H1 (cell line): ENCODE measurements around the gene CUX1. TPM values are rescaled to one million over a fixed set of nuclear protein-coding genes. Genes with fewer than 3 reads are reported as not detected.
A peak's percentile ranks its signal among the peaks of the same experiment; 100 is the strongest.

Experiments
- CTCF ChIA-PET: fragments of 300-600 bp; sonication (Branson Sonifier 250); formaldehyde crosslinking; loops from one replicate; lab custom pipeline; 2021; ENCODE audit not compliant: partially characterized antibody; lab: Charles Lee
- POLR2A ChIA-PET: fragments of 300-600 bp; sonication (Branson Sonifier 250); formaldehyde crosslinking; loops from one replicate; lab custom pipeline; 2021; ENCODE audit warnings: inconsistent platforms; ENCODE audit not compliant: partially characterized antibody; lab: Charles Lee
- DNase-seq, 2 experiments: peaks; one replicate each; pipeline versions ENCODE4 v3.0.0 to v3.0.0-alpha.2; 2010 to 2022; ENCODE audit warnings: low spot score in 2 of 2, low read depth in 1 of 2, mixed read lengths in 1 of 2
- FAIRE-seq: peaks from 2 replicates; lab custom pipeline; 2011; peaks lifted over from hg19 to GRCh38; lab: Jason Lieb, UNC
- H2AFZ ChIP-seq: 2 replicates; pipeline ENCODE4 v1.8.1; 2012; ENCODE audit warnings: low read length, inconsistent platforms
- H2AK5ac ChIP-seq: 2 replicates; pipeline ENCODE4 v1.6.1; 2013; ENCODE audit warnings: low read depth, low read length
- H2BK120ac ChIP-seq: replicated peaks from 2 replicates; pipeline ENCODE3; 2013; ENCODE audit warnings: low read depth, low read length, inconsistent platforms
- H2BK12ac ChIP-seq: 2 replicates; pipeline ENCODE4 v1.6.1; 2013; ENCODE audit warnings: low read depth, low read length
- H2BK15ac ChIP-seq: 2 replicates; pipeline ENCODE4 v1.6.1; 2013; ENCODE audit warnings: low read length
- H2BK20ac ChIP-seq: 2 replicates; pipeline ENCODE4 v1.6.1; 2013; ENCODE audit warnings: low read length
- H2BK5ac ChIP-seq: 2 replicates; pipeline ENCODE4 v1.6.1; 2013; ENCODE audit warnings: low read depth, low read length
- H3K14ac ChIP-seq: 2 replicates; pipeline ENCODE4 v1.6.1; 2013; ENCODE audit warnings: inconsistent platforms; ENCODE audit not compliant: insufficient read length
- H3K18ac ChIP-seq: 2 replicates; pipeline ENCODE4 v1.6.1; 2013; ENCODE audit warnings: low read length; ENCODE audit errors: extremely low read depth
- H3K23ac ChIP-seq: 2 replicates; pipeline ENCODE4 v1.6.1; 2013; ENCODE audit warnings: inconsistent platforms; ENCODE audit not compliant: insufficient read length
- H3K23me2 ChIP-seq: 2 replicates; pipeline ENCODE4 v1.6.1; 2013; ENCODE audit warnings: low read depth, low read length
- H3K27ac ChIP-seq: 2 replicates; pipeline ENCODE4 v1.6.1; 2011; ENCODE audit warnings: low read depth, low read length, inconsistent platforms
- H3K27me3 ChIP-seq, 4 experiments: replicated peaks in 1 of 4; 1 replicate in 1 of 4; 2 replicates in 3 of 4; pipeline versions ENCODE4 v1.6.1 to v1.8.1; 2011 to 2013; ENCODE audit warnings: low read length in 3 of 4, mild to moderate bottlenecking in 3 of 4, inconsistent platforms in 2 of 4, mixed read lengths in 2 of 4, moderate library complexity in 1 of 4; ENCODE audit not compliant: control insufficient read depth in 3 of 4, insufficient read depth in 3 of 4; ENCODE audit errors: extremely low read depth in 1 of 4
- H3K36me3 ChIP-seq, 4 experiments: 2 replicates each; pipeline versions ENCODE4 v1.6.1 to v1.8.1; 2011 to 2013; ENCODE audit warnings: mild to moderate bottlenecking in 4 of 4, low read length in 3 of 4, moderate library complexity in 2 of 4, control low read depth in 1 of 4, inconsistent platforms in 1 of 4; ENCODE audit not compliant: insufficient read depth in 4 of 4, control insufficient read depth in 2 of 4
- H3K4ac ChIP-seq: replicated peaks from 2 replicates; pipeline ENCODE3; 2013; ENCODE audit warnings: low read length, low read depth, mixed read lengths, inconsistent platforms; ENCODE audit not compliant: insufficient read length
- H3K4me1 ChIP-seq, 4 experiments: replicated peaks in 1 of 4; 1 replicate in 1 of 4; 2 replicates in 3 of 4; pipeline versions ENCODE4 v1.6.1 to v1.8.1; 2011 to 2013; ENCODE audit warnings: low read length in 3 of 4, inconsistent platforms in 2 of 4, mixed read lengths in 1 of 4; ENCODE audit not compliant: insufficient read depth in 4 of 4, control insufficient read depth in 3 of 4
- H3K4me2 ChIP-seq, 2 experiments: 2 replicates each; pipeline versions ENCODE4 v1.6.1 to v1.8.1; 2011 to 2013; ENCODE audit warnings: low read depth in 2 of 2, low read length in 2 of 2, control low read depth in 1 of 2, inconsistent platforms in 1 of 2, mild to moderate bottlenecking in 1 of 2; ENCODE audit not compliant: insufficient read depth in 1 of 2
- H3K4me3 ChIP-seq, 4 experiments: fragments of 200-600, 300-600 bp in 1 of 4; sonication (generic), shearing (Covaris generic), sonication (Bioruptor Twin) in 1 of 4; 2 replicates each; pipeline versions ENCODE4 v1.5.1 to v1.8.1; 2011 to 2016; ENCODE audit warnings: low read length in 4 of 4, low read depth in 3 of 4, control low read depth in 2 of 4, inconsistent platforms in 2 of 4, mild to moderate bottlenecking in 2 of 4, mixed read lengths in 1 of 4, moderate library complexity in 1 of 4; ENCODE audit not compliant: insufficient read depth in 2 of 4; ENCODE audit errors: extremely low read depth in 1 of 4
- H3K56ac ChIP-seq: replicated peaks from 2 replicates; pipeline ENCODE3; 2013; ENCODE audit warnings: low read depth, mild to moderate bottlenecking, mixed read lengths, low read length, inconsistent platforms; ENCODE audit not compliant: insufficient read length
- H3K79me1 ChIP-seq: 2 replicates; pipeline ENCODE4 v1.6.1; 2013; ENCODE audit warnings: low read depth, low read length, control low read depth
- H3K79me2 ChIP-seq, 2 experiments: 2 replicates each; pipeline versions ENCODE4 v1.6.1 to v1.8.1; 2012 to 2013; ENCODE audit warnings: low read length in 2 of 2, mild to moderate bottlenecking in 2 of 2, inconsistent platforms in 1 of 2; ENCODE audit not compliant: insufficient read depth in 2 of 2, control insufficient read depth in 1 of 2
- H3K9ac ChIP-seq, 4 experiments: replicated peaks in 1 of 4; 1 replicate in 1 of 4; 2 replicates in 3 of 4; pipeline versions ENCODE4 v1.6.1 to v1.8.1; 2011 to 2013; ENCODE audit warnings: low read depth in 3 of 4, low read length in 3 of 4, control low read depth in 2 of 4, mild to moderate bottlenecking in 2 of 4, moderate library complexity in 2 of 4, inconsistent platforms in 1 of 4; ENCODE audit errors: extremely low read depth in 1 of 4
- H3K9me3 ChIP-seq, 2 experiments: 2 replicates each; pipeline versions ENCODE4 v1.6.1 to v1.8.1; 2012 to 2013; ENCODE audit warnings: mild to moderate bottlenecking in 2 of 2, moderate library complexity in 2 of 2, control low read depth in 1 of 2, inconsistent platforms in 1 of 2, low read depth in 1 of 2, low read length in 1 of 2, mixed read lengths in 1 of 2; ENCODE audit not compliant: insufficient read depth in 2 of 2
- H4K20me1 ChIP-seq, 2 experiments: replicated peaks in 1 of 2; 2 replicates each; pipeline versions ENCODE3 to v1.8.1; 2011 to 2013; ENCODE audit warnings: inconsistent platforms in 2 of 2, low read length in 2 of 2, mild to moderate bottlenecking in 1 of 2; ENCODE audit not compliant: insufficient read depth in 2 of 2, control insufficient read depth in 1 of 2
- H4K5ac ChIP-seq: 2 replicates; pipeline ENCODE4 v1.6.1; 2013; ENCODE audit warnings: low read length, low read depth, mixed read lengths, inconsistent platforms; ENCODE audit not compliant: insufficient read length
- H4K8ac ChIP-seq: 2 replicates; pipeline ENCODE4 v1.8.0; 2013; ENCODE audit warnings: mild to moderate bottlenecking, moderate library complexity, low read length, inconsistent platforms; ENCODE audit not compliant: insufficient read depth; ENCODE audit errors: extremely low read depth
- H4K91ac ChIP-seq: replicated peaks from 2 replicates; pipeline ENCODE3; 2013; ENCODE audit warnings: low read length, mixed read lengths, inconsistent platforms; ENCODE audit not compliant: insufficient read length
- KDM1A ChIP-seq: fragments of 200-600, 300-600 bp; sonication (generic); IDR thresholded peaks from 2 replicates; pipeline ENCODE4 v1.7.1; 2016; ENCODE audit warnings: mild to moderate bottlenecking, low read length, borderline replicate concordance
- MAFK ChIP-seq: IDR thresholded peaks from 2 replicates; pipeline ENCODE4 v1.6.1; 2012; ENCODE audit warnings: low read depth, mild to moderate bottlenecking, improper control_type of control experiment, low read length
- POU5F1 ChIP-seq: IDR thresholded peaks from 2 replicates; pipeline ENCODE4 v1.6.1; 2011; ENCODE audit warnings: low read depth, mild to moderate bottlenecking, low read length, moderate library complexity
- RXRA ChIP-seq: IDR thresholded peaks from 2 replicates; pipeline ENCODE4 v1.6.1; 2011; ENCODE audit warnings: low read depth, mild to moderate bottlenecking, low read length, moderate library complexity; ENCODE audit not compliant: insufficient read depth
- SP4 ChIP-seq: IDR thresholded peaks from 2 replicates; pipeline ENCODE4 v1.6.1; 2012; ENCODE audit warnings: low read length, inconsistent platforms
- TAF7 ChIP-seq: optimal IDR thresholded peaks from 2 replicates; pipeline ENCODE3; 2011; ENCODE audit warnings: low read depth, mild to moderate bottlenecking, inconsistent platforms, low read length, moderate library complexity, borderline replicate concordance
- WGBS, 2 experiments: shearing (Covaris generic) in 1 of 2; methylation state at CpG; one replicate each; pipeline versions ENCODE4 v1.1.6 to v1.1.7; 2013 to 2015; ENCODE audit warnings: low lambda C conversion rate in 2 of 2, mixed read lengths in 2 of 2, inconsistent platforms in 1 of 2, low coverage in 1 of 2, missing lambda C conversion rate in 1 of 2; ENCODE audit not compliant: insufficient replicate concordance in 2 of 2, insufficient coverage in 1 of 2, insufficient read length in 1 of 2; ENCODE audit errors: extremely low coverage in 1 of 2, missing lambda C conversion rate in 1 of 2; 5-methylcytosine and 5-hydroxymethylcytosine counted together
- polyA plus RNA-seq, 7 experiments: library from polyadenylated mRNA; depleted of rRNA in 3 of 7; stranded (reverse) in 5 of 7; unstranded in 2 of 7; fragments of >200 nt in 5 of 7; fragments of 200-250 nt in 2 of 7; gene quantifications; 1 replicate in 5 of 7; 2 replicates in 1 of 7; 4 replicates in 1 of 7; pipeline versions ENCODE4 v1.2.1 to v1.2.3, GENCODE V29; 2011 to 2013; ENCODE audit warnings: missing spikeins in 2 of 7, mixed read lengths in 2 of 7
- total RNA-seq: library from RNA; stranded (reverse); fragmentation: NEBNext Ultra II Directional; extraction: Animal tissue kit (Norgen Biotek cat#: 25700); gene quantifications from 2 replicates; pipeline ENCODE4 v1.2.1, GENCODE V29; 2021

The CUX1 gene
- total and polyA plus RNA-seq, 2 of the 8 experiments (the other 6 are each of a cell fraction or from before 2014, with no cell fraction given), result 21.6 to 65.9 TPM

DNA sequence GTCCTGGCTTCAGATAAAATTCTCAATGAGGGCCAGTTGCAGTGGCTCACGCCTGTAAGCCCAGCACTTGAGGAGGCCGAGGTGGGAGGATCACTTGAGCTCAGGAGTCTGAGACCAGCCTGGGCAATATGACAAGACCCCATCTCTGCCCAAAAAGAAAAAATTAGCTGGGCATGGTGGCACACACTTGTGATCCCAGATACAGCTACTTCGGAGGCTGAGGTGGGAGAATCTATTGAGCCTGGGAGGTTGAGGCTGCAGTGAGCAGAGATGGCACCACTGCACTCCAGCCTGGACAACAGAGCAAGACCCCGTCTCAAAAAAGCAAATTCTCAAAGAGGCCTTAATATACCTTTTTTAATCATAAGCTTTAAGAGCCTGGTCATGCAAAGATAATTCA lies 142.9 kb downstream of the CUX1 start:
- FAIRE-seq (no peak), DNase-seq (no peak)
- Histone ChIP-seq H3K79me1 (peaks cover 17% of the 10 kb centered on the region), H2AK5ac (no peak overlapping the region), H2BK120ac (no peak overlapping the region), H4K20me1 (peaks cover 0 to 5% of the 10 kb centered on the region in 2 experiments), H3K4me2 (no peak overlapping the region), H3K14ac (no peak overlapping the region), H3K56ac (no peak overlapping the region), H3K27me3 (no peaks in the 10 kb centered on the region), H3K9ac (no peak overlapping the region), H3K4me3 (no peak overlapping the region), H4K91ac (no peak overlapping the region), H3K18ac (no peak overlapping the region), H4K5ac (no peak overlapping the region), H2BK5ac (no peak overlapping the region), H4K8ac (no peak overlapping the region), H3K36me3 (no peaks in the 10 kb centered on the region), H2BK12ac (no peak overlapping the region), H3K79me2 (peaks cover 0 to 77% of the 10 kb centered on the region in 2 experiments; a peak in 2 of 4 replicates), H3K9me3 (no peaks in the 10 kb centered on the region), H3K4me1 (peaks cover 0 to 6% (median 2%) of the 10 kb centered on the region in 4 experiments; a peak in 4 of 7 replicates), H3K4ac (no peak overlapping the region), H2AFZ (no peak overlapping the region), H2BK15ac (no peak overlapping the region), H3K23ac (no peak overlapping the region), H3K27ac (no peak overlapping the region), H2BK20ac (no peak overlapping the region), H3K23me2 (no peaks in the 10 kb centered on the region)
- ChIA-PET CTCF (interaction anchor here (0.8 to 1.3 kb wide), 5 partner anchors 13 to 417 kb away, joined by 3 to 5 read pairs (median 3); no protein-coding TSS in a partner anchor), POLR2A (interaction anchor here (0.5 to 0.6 kb wide), 2 partner anchors 253 to 435 kb away, joined by 3 read pairs; no protein-coding TSS in a partner anchor)
- 77% methylated on average over 4 of the region's 4 CpGs; no CpG with 5 or more reads in 1 of the 2 experiments for WGBS, 2 experiments
- TF ChIP-seq SP4 (no peak), MAFK (no peak), TAF7 (no peak), POU5F1 (no peak), RXRA (no peak), KDM1A (peak; percentile 25; the same call in 1 of the 2 replicates)
